Retinal pigment epithelial cell (primary cell): ENCODE results near the gene DNAJB13.
"Not testable (repeated sequence)": the region's sequence is repeated elsewhere in the genome, so short reads cannot be mapped to it uniquely, and the experiment has no call there.

Source experiments
- DNase-seq: peaks from one replicate; pipeline ENCODE4 v3.0.0-alpha.2; 2010; ENCODE audit warnings: low read depth
- H3K4me3 ChIP-seq: 2 replicates; pipeline ENCODE4 v1.5.1; 2011; ENCODE audit warnings: mild to moderate bottlenecking, low read length, control low read depth, moderate library complexity
- TF ChIP-seq, protein P1 (sequence below): conservative IDR thresholded peaks from 2 replicates; pipeline ENCODE4 v1.5.1; 2011; ENCODE audit warnings: low read depth, low read length, control low read depth, inconsistent platforms

DNAJB13 gene

DNA sequence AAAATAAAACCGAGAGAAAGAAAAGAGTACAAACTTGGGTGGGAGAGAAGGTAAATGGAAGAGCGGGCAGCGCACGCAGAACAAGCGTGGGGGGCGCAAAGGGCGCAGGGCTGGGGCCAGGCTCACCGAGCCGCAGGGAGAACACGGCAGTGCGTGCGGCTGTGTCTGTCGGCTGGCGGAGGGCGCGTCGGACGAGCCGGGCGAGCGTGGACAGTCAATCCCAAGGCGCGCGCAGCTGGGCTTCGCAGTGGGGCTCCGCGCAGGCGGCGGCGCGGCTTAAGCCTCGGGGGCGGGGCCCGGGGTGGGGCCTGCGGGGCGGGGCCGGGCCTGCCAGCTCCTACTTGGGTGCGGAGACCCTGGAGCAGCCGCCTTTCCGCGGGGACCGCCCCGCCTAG, 31.8 kb downstream of the DNAJB13 start, which contains the start of gene UCP2:
TSS of gene UCP2 (minus strand) at position 249 of the 395 bp plus-strand sequence. CDS start 4,465 bp downstream, outside the sequence.
- peak; percentile 40 for DNase-seq
- H3K4me3 ChIP-seq, result peak within 1 kb of the TSS; percentile 73
- TF ChIP-seq, protein P1, sequence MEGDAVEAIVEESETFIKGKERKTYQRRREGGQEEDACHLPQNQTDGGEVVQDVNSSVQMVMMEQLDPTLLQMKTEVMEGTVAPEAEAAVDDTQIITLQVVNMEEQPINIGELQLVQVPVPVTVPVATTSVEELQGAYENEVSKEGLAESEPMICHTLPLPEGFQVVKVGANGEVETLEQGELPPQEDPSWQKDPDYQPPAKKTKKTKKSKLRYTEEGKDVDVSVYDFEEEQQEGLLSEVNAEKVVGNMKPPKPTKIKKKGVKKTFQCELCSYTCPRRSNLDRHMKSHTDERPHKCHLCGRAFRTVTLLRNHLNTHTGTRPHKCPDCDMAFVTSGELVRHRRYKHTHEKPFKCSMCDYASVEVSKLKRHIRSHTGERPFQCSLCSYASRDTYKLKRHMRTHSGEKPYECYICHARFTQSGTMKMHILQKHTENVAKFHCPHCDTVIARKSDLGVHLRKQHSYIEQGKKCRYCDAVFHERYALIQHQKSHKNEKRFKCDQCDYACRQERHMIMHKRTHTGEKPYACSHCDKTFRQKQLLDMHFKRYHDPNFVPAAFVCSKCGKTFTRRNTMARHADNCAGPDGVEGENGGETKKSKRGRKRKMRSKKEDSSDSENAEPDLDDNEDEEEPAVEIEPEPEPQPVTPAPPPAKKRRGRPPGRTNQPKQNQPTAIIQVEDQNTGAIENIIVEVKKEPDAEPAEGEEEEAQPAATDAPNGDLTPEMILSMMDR, result no peak

DNA sequence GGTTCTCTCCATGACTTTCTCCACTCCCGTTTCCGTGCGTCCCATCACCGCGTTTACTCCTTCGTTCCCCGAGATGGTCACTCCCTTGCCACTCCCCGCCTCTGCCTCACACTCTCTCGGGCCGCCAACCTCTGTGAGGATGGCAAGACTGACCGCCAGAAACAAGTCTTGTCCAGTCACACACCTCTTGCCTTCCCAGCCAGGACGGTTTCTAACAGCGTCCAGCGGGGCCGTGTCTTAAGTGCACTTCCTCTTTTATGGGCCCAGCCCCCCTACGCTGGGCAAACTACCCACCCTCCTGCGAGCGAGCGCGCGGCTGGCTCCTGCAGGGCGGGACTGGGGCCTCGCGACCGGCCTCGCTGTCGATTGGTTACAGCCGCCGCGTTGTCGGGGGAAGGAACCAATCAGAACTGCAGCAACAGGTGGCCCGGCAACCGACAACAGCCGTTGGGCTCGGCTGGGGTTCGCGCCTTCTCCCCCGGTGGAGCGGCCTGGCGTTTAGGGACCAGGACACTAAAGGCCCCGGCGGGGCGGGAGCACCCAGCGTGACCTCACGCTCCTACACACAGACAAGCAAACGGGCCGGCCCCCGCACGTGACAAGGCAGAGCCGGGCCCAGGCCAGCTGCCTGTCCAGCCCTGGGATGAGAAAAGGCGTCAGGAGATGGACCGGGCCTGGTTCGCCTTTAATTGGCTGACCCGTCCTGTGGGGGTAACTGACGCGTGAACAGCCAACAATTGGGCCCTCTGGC, 32.3 kb downstream of the DNAJB13 start:
- TF ChIP-seq, protein P1, result no peak
- peak overlapping the region; percentile 73 for H3K4me3 ChIP-seq
- peak; percentile 78 for DNase-seq

DNA sequence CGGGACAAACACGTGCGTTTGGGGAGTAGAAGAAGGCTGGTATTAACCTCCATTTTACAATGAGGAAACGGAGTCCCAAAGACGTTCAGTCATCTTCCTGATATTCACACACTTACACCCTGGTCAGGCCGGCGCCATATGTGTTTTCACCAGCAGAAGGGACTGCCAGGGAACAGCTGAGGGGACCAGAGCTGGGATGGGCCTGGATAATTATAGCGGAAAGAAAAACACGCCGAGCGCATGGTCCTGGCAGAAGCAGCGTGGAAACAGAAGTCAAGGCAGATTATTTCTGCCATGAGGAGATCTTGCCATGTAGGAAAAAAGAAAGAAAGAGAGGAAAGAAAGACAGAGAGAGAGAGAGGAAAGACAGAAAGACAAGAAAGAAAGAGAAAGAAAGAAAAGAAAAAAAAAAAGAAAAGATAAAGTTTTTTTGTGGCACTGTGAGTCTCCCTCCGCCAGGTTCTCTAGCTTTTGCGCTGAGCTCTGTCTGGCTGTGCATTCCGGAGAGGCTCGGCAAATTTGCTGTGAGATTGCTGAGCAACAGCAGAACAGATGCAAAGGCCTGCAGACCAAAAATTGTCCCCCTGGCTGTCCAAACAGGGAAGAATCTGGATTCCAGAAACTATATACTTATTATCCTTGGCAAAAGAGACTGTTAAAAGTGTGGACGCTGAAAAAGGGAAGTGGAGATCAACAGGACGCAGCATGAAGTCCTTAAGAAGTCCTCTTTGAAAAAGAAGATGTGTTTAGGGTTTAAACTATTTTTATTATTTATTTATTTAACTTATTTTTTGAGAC, 33.1 kb downstream of the DNAJB13 start:
- H3K4me3 ChIP-seq, result peak overlapping the region; percentile 73
- DNase-seq, result no peak
- TF ChIP-seq, protein P1, result no peak

DNA sequence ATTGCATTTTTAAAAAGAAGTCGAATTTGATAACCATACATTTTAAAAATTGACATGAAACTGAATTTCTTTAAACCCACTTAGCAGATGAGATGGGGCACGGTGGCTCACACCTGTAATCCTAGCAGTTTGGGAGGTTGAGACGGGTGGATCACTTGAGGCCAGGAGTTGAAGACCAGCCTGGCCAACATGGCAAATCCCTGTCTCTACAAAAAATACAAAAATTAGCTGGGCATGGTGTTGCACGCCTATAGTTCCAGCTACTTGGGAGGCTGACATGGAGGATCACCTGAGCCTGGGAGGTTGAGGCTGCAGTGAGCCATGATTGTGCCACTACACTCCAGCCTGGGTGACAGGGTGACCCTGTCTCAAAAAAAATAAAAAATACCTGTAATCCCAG, 34.8 kb downstream of the DNAJB13 start:
- DNase-seq, result not testable (repeated sequence)

GRCh38 chr11:73988227-73988626, 37.4 kb downstream of the DNAJB13 start:
- no peak overlapping the region for H3K4me3 ChIP-seq
- TF ChIP-seq, protein P1, result no peak
- no peak for DNase-seq

More for the DNA sequence above, 34.8 kb downstream of the DNAJB13 start:
- H3K4me3 ChIP-seq, result not testable (repeated sequence)

GRCh38 chr11:73989156-73989555, 38.3 kb downstream of the DNAJB13 start:
- TF ChIP-seq, protein P1, result peak; percentile 32
- DNase-seq, result no peak
- H3K4me3 ChIP-seq, result no peak overlapping the region

DNA sequence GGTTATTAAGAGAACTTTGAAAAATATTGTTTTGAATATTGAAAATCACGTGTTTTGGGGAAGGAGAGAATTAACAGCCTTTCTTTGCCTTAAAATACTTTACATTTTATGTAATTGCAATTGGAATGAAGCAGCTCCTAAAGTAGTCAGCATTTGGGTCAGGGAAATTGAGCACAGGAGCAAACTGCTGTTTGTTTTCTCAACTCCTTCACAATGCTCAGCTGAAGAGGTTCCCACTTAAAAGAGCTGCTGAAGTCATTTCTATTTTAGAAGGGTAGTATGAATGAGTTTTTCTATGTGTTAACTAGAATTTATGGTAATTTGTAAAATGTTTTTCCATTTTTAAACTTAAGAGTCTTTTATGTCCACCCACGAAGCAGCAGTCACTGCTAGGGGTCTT, 39.9 kb downstream of the DNAJB13 start:
- H3K4me3 ChIP-seq, result no peak overlapping the region
- TF ChIP-seq, protein P1, result no peak
- no peak for DNase-seq
